H1 (cell line): ENCODE data around the gene P3H4. TPM values are rescaled to one million over a fixed set of nuclear protein-coding genes. Genes with fewer than 3 reads are reported as not detected.
"Not testable (repeated sequence)": the region's sequence is repeated elsewhere in the genome, so short reads cannot be mapped to it uniquely, and the experiment has no call there.

Experiments
- CTCF ChIA-PET: fragments of 300-600 bp; sonication (Branson Sonifier 250); formaldehyde crosslinking; loops from one replicate; lab custom pipeline; 2021; ENCODE audit not compliant: partially characterized antibody; lab: Charles Lee
- POLR2A ChIA-PET: fragments of 300-600 bp; sonication (Branson Sonifier 250); formaldehyde crosslinking; loops from one replicate; lab custom pipeline; 2021; ENCODE audit warnings: inconsistent platforms; ENCODE audit not compliant: partially characterized antibody; lab: Charles Lee
- DNase-seq, 2 experiments: peaks; one replicate each; pipeline versions ENCODE4 v3.0.0 to v3.0.0-alpha.2; 2010 to 2022; ENCODE audit warnings: low spot score in 2 of 2, low read depth in 1 of 2, mixed read lengths in 1 of 2
- FAIRE-seq: peaks from 2 replicates; lab custom pipeline; 2011; peaks lifted over from hg19 to GRCh38; lab: Jason Lieb, UNC
- H2AFZ ChIP-seq: 2 replicates; pipeline ENCODE4 v1.8.1; 2012; ENCODE audit warnings: low read length, inconsistent platforms
- H2AK5ac ChIP-seq: 2 replicates; pipeline ENCODE4 v1.6.1; 2013; ENCODE audit warnings: low read depth, low read length
- H2BK120ac ChIP-seq: replicated peaks from 2 replicates; pipeline ENCODE3; 2013; ENCODE audit warnings: low read depth, low read length, inconsistent platforms
- H2BK12ac ChIP-seq: 2 replicates; pipeline ENCODE4 v1.6.1; 2013; ENCODE audit warnings: low read depth, low read length
- H2BK15ac ChIP-seq: 2 replicates; pipeline ENCODE4 v1.6.1; 2013; ENCODE audit warnings: low read length
- H2BK20ac ChIP-seq: 2 replicates; pipeline ENCODE4 v1.6.1; 2013; ENCODE audit warnings: low read length
- H2BK5ac ChIP-seq: 2 replicates; pipeline ENCODE4 v1.6.1; 2013; ENCODE audit warnings: low read depth, low read length
- H3K14ac ChIP-seq: 2 replicates; pipeline ENCODE4 v1.6.1; 2013; ENCODE audit warnings: inconsistent platforms; ENCODE audit not compliant: insufficient read length
- H3K18ac ChIP-seq: 2 replicates; pipeline ENCODE4 v1.6.1; 2013; ENCODE audit warnings: low read length; ENCODE audit errors: extremely low read depth
- H3K23ac ChIP-seq: 2 replicates; pipeline ENCODE4 v1.6.1; 2013; ENCODE audit warnings: inconsistent platforms; ENCODE audit not compliant: insufficient read length
- H3K23me2 ChIP-seq: 2 replicates; pipeline ENCODE4 v1.6.1; 2013; ENCODE audit warnings: low read depth, low read length
- H3K27ac ChIP-seq: 2 replicates; pipeline ENCODE4 v1.6.1; 2011; ENCODE audit warnings: low read depth, low read length, inconsistent platforms
- H3K27me3 ChIP-seq, 4 experiments: replicated peaks in 1 of 4; 1 replicate in 1 of 4; 2 replicates in 3 of 4; pipeline versions ENCODE4 v1.6.1 to v1.8.1; 2011 to 2013; ENCODE audit warnings: low read length in 3 of 4, mild to moderate bottlenecking in 3 of 4, inconsistent platforms in 2 of 4, mixed read lengths in 2 of 4, moderate library complexity in 1 of 4; ENCODE audit not compliant: control insufficient read depth in 3 of 4, insufficient read depth in 3 of 4; ENCODE audit errors: extremely low read depth in 1 of 4
- H3K36me3 ChIP-seq, 4 experiments: 2 replicates each; pipeline versions ENCODE4 v1.6.1 to v1.8.1; 2011 to 2013; ENCODE audit warnings: mild to moderate bottlenecking in 4 of 4, low read length in 3 of 4, moderate library complexity in 2 of 4, control low read depth in 1 of 4, inconsistent platforms in 1 of 4; ENCODE audit not compliant: insufficient read depth in 4 of 4, control insufficient read depth in 2 of 4
- H3K4ac ChIP-seq: replicated peaks from 2 replicates; pipeline ENCODE3; 2013; ENCODE audit warnings: low read length, low read depth, mixed read lengths, inconsistent platforms; ENCODE audit not compliant: insufficient read length
- H3K4me1 ChIP-seq, 4 experiments: replicated peaks in 1 of 4; 1 replicate in 1 of 4; 2 replicates in 3 of 4; pipeline versions ENCODE4 v1.6.1 to v1.8.1; 2011 to 2013; ENCODE audit warnings: low read length in 3 of 4, inconsistent platforms in 2 of 4, mixed read lengths in 1 of 4; ENCODE audit not compliant: insufficient read depth in 4 of 4, control insufficient read depth in 3 of 4
- H3K4me2 ChIP-seq, 2 experiments: 2 replicates each; pipeline versions ENCODE4 v1.6.1 to v1.8.1; 2011 to 2013; ENCODE audit warnings: low read depth in 2 of 2, low read length in 2 of 2, control low read depth in 1 of 2, inconsistent platforms in 1 of 2, mild to moderate bottlenecking in 1 of 2; ENCODE audit not compliant: insufficient read depth in 1 of 2
- H3K4me3 ChIP-seq, 4 experiments: fragments of 200-600, 300-600 bp in 1 of 4; sonication (generic), shearing (Covaris generic), sonication (Bioruptor Twin) in 1 of 4; 2 replicates each; pipeline versions ENCODE4 v1.5.1 to v1.8.1; 2011 to 2016; ENCODE audit warnings: low read length in 4 of 4, low read depth in 3 of 4, control low read depth in 2 of 4, inconsistent platforms in 2 of 4, mild to moderate bottlenecking in 2 of 4, mixed read lengths in 1 of 4, moderate library complexity in 1 of 4; ENCODE audit not compliant: insufficient read depth in 2 of 4; ENCODE audit errors: extremely low read depth in 1 of 4
- H3K56ac ChIP-seq: replicated peaks from 2 replicates; pipeline ENCODE3; 2013; ENCODE audit warnings: low read depth, mild to moderate bottlenecking, mixed read lengths, low read length, inconsistent platforms; ENCODE audit not compliant: insufficient read length
- H3K79me1 ChIP-seq: 2 replicates; pipeline ENCODE4 v1.6.1; 2013; ENCODE audit warnings: low read depth, low read length, control low read depth
- H3K79me2 ChIP-seq, 2 experiments: 2 replicates each; pipeline versions ENCODE4 v1.6.1 to v1.8.1; 2012 to 2013; ENCODE audit warnings: low read length in 2 of 2, mild to moderate bottlenecking in 2 of 2, inconsistent platforms in 1 of 2; ENCODE audit not compliant: insufficient read depth in 2 of 2, control insufficient read depth in 1 of 2
- H3K9ac ChIP-seq, 4 experiments: replicated peaks in 1 of 4; 1 replicate in 1 of 4; 2 replicates in 3 of 4; pipeline versions ENCODE4 v1.6.1 to v1.8.1; 2011 to 2013; ENCODE audit warnings: low read depth in 3 of 4, low read length in 3 of 4, control low read depth in 2 of 4, mild to moderate bottlenecking in 2 of 4, moderate library complexity in 2 of 4, inconsistent platforms in 1 of 4; ENCODE audit errors: extremely low read depth in 1 of 4
- H3K9me3 ChIP-seq, 2 experiments: 2 replicates each; pipeline versions ENCODE4 v1.6.1 to v1.8.1; 2012 to 2013; ENCODE audit warnings: mild to moderate bottlenecking in 2 of 2, moderate library complexity in 2 of 2, control low read depth in 1 of 2, inconsistent platforms in 1 of 2, low read depth in 1 of 2, low read length in 1 of 2, mixed read lengths in 1 of 2; ENCODE audit not compliant: insufficient read depth in 2 of 2
- H4K20me1 ChIP-seq, 2 experiments: replicated peaks in 1 of 2; 2 replicates each; pipeline versions ENCODE3 to v1.8.1; 2011 to 2013; ENCODE audit warnings: inconsistent platforms in 2 of 2, low read length in 2 of 2, mild to moderate bottlenecking in 1 of 2; ENCODE audit not compliant: insufficient read depth in 2 of 2, control insufficient read depth in 1 of 2
- H4K5ac ChIP-seq: 2 replicates; pipeline ENCODE4 v1.6.1; 2013; ENCODE audit warnings: low read length, low read depth, mixed read lengths, inconsistent platforms; ENCODE audit not compliant: insufficient read length
- H4K8ac ChIP-seq: 2 replicates; pipeline ENCODE4 v1.8.0; 2013; ENCODE audit warnings: mild to moderate bottlenecking, moderate library complexity, low read length, inconsistent platforms; ENCODE audit not compliant: insufficient read depth; ENCODE audit errors: extremely low read depth
- H4K91ac ChIP-seq: replicated peaks from 2 replicates; pipeline ENCODE3; 2013; ENCODE audit warnings: low read length, mixed read lengths, inconsistent platforms; ENCODE audit not compliant: insufficient read length
- WGBS, 2 experiments: shearing (Covaris generic) in 1 of 2; methylation state at CpG; one replicate each; pipeline versions ENCODE4 v1.1.6 to v1.1.7; 2013 to 2015; ENCODE audit warnings: low lambda C conversion rate in 2 of 2, mixed read lengths in 2 of 2, inconsistent platforms in 1 of 2, low coverage in 1 of 2, missing lambda C conversion rate in 1 of 2; ENCODE audit not compliant: insufficient replicate concordance in 2 of 2, insufficient coverage in 1 of 2, insufficient read length in 1 of 2; ENCODE audit errors: extremely low coverage in 1 of 2, missing lambda C conversion rate in 1 of 2; 5-methylcytosine and 5-hydroxymethylcytosine counted together
- polyA plus RNA-seq, 7 experiments: library from polyadenylated mRNA; depleted of rRNA in 3 of 7; stranded (reverse) in 5 of 7; unstranded in 2 of 7; fragments of >200 nt in 5 of 7; fragments of 200-250 nt in 2 of 7; gene quantifications; 1 replicate in 5 of 7; 2 replicates in 1 of 7; 4 replicates in 1 of 7; pipeline versions ENCODE4 v1.2.1 to v1.2.3, GENCODE V29; 2011 to 2013; ENCODE audit warnings: missing spikeins in 2 of 7, mixed read lengths in 2 of 7
- total RNA-seq: library from RNA; stranded (reverse); fragmentation: NEBNext Ultra II Directional; extraction: Animal tissue kit (Norgen Biotek cat#: 25700); gene quantifications from 2 replicates; pipeline ENCODE4 v1.2.1, GENCODE V29; 2021

P3H4 gene
- total and polyA plus RNA-seq, 2 of the 8 experiments (the other 6 are each of a cell fraction or from before 2014, with no cell fraction given), result 23.4 to 26.7 TPM

GRCh38 chr17:41829961-41830360 lies 18.2 kb upstream of the P3H4 start:
- H3K18ac ChIP-seq, H2BK20ac ChIP-seq, H2AK5ac ChIP-seq, H4K5ac ChIP-seq, H2BK5ac ChIP-seq, H3K23ac ChIP-seq, H2BK15ac ChIP-seq, FAIRE-seq, H3K9me3 ChIP-seq, H4K8ac ChIP-seq, H3K23me2 ChIP-seq, H3K27me3 ChIP-seq, H3K9ac ChIP-seq, H3K14ac ChIP-seq, H4K91ac ChIP-seq, DNase-seq, H3K56ac ChIP-seq, H3K79me1 ChIP-seq, H3K4me1 ChIP-seq, H2BK12ac ChIP-seq, H4K20me1 ChIP-seq, H3K4me2 ChIP-seq, H2AFZ ChIP-seq, H3K4ac ChIP-seq, H3K79me2 ChIP-seq, H3K27ac ChIP-seq, H2BK120ac ChIP-seq, H3K4me3 ChIP-seq: not testable (repeated sequence)
- peaks cover 7 to 62% (median 27%) of the 10 kb centered on the region in 4 experiments; a peak in 7 of 8 replicates for H3K36me3 ChIP-seq
- 85% methylated on average over 10 of the region's 10 CpGs; no CpG with 5 or more reads in 1 of the 2 experiments for WGBS, 2 experiments
- ChIA-PET POLR2A (interaction anchor here (1.0 to 2.0 kb wide), 7 partner anchors 10 to 85 kb away, joined by 3 to 9 read pairs (median 3); partner anchors contain the start of genes FKBP10 and P3H4), CTCF (interaction anchor here (0.8 to 2.5 kb wide), 4 partner anchors 13 to 92 kb away, joined by 3 to 13 read pairs (median 4); partner anchors contain the start of genes FKBP10 and P3H4)
